ENCODE data around the gene PHPT1.

PHPT1 gene

GRCh38 chr9:136849960-136850865 lies 1.0 kb downstream of the PHPT1 start:
- DNase-seq, result no peak

DNA sequence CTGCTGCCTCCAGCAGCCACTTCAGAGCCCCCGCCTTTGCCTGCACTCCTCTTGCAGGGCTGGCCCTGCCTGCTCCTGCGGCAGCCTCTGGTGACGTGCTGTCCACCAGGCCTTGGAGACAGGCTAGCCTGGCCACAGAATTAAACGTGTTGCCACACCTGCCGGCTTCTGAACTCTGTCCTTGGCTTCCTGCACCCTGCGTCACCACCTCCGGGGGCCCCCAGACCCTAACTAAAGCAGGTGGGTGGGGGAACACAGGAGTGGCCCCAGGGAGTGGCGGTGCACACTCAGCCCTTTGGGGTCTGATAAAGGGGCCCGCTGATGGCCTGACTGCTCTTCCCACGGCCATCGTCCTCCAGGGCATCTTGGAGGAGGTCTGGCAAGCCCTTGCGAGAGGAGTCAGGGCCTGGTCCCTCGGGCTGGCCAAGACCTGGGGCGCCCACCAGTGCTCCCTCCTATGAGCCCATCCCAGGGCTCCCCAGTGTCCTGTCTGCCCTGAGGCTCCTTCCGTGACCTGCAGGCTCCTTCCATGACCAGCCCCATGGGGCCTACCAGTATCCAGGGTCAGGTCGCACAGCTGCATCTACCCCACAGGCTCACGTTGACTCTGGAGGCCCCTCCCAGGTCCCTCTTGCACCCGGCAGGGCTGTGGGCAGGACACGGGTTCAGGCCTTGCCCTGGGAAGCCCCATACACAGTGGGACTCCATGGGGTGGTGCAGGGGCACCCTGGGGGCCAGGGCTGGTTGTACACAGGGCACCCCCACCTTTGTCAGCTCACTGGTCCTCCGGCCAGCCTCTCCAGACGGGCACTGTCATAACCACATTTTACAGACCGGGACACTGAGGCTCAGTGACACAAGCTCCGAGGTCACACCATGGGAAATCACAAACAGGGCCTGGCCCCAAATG lies 1.9 kb downstream of the PHPT1 start:
- DNase-seq, result no peak

GRCh38 chr9:136851941-136852663 lies 2.9 kb downstream of the PHPT1 start, which contains the start of gene MAMDC4:
Gene MAMDC4 (plus strand): TSS chr9:136852346. CDS start chr9:136852417, 71 bp downstream.
- no peak for DNase-seq

GRCh38 chr9:136852664-136853595 lies 3.7 kb downstream of the PHPT1 start:
- DNase-seq, result no peak

GRCh38 chr9:136853596-136854112 lies 4.4 kb downstream of the PHPT1 start:
- no peak for DNase-seq

DNA sequence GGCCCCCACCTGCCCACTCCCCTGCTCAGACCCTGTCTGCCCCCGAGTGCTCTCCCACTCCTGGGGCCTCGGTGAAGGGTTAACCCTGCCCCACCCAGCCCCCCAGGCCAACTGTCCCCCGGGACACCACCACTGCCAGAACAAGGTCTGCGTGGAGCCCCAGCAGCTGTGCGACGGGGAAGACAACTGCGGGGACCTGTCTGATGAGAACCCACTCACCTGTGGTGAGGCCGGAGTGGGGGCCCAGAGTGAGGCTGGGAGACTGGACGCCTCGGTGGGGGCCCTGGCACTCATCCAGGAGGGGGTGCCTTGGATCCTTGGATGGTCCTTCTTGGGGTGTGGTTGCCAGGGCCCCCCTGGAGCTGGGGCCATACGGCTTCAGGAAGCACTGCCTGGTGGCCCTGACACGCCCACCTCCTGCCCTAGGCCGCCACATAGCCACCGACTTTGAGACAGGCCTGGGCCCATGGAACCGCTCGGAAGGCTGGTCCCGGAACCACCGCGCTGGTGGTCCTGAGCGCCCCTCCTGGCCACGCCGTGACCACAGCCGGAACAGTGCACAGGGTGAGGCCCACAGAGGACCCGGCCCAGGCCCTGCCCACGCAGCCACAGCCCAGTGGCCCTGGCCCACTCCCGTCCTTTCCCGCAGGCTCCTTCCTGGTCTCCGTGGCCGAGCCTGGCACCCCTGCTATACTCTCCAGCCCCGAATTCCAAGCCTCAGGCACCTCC lies 5.1 kb downstream of the PHPT1 start:
- DNase-seq, result no peak

- DNase-seq, result no peak
These were observed 5.7 kb downstream of the PHPT1 start for GRCh38 chr9:136854842-136855460.

GRCh38 chr9:136855461-136856078 lies 6.4 kb downstream of the PHPT1 start:
- no peak for DNase-seq

- DNase-seq, result no peak
These were observed 6.9 kb downstream of the PHPT1 start for GRCh38 chr9:136856079-136856476.

DNA sequence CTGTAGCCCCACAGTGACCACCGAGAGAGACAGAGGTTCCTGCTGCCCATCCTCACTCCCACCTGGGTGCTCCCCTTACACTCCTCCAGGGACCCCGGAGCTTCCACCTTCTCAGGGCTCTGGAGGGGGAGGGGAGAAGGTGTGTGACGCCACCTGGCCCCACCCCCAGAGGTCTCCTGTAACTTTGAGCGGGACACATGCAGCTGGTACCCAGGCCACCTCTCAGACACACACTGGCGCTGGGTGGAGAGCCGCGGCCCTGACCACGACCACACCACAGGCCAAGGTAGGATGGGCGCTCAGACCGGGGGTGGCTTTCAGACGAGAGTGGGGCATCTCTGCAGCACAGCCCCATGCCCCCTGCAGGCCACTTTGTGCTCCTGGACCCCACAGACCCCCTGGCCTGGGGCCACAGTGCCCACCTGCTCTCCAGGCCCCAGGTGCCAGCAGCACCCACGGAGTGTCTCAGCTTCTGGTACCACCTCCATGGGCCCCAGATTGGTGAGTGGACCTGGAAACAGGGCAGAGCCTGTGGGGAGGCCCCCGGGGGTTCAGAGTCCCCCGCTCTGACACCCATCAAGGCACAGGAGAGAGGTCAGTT lies 7.4 kb downstream of the PHPT1 start:
- DNase-seq, result no peak

GRCh38 chr9:136857166-136857565 lies 8.0 kb downstream of the PHPT1 start:
- DNase-seq, result no peak

DNA sequence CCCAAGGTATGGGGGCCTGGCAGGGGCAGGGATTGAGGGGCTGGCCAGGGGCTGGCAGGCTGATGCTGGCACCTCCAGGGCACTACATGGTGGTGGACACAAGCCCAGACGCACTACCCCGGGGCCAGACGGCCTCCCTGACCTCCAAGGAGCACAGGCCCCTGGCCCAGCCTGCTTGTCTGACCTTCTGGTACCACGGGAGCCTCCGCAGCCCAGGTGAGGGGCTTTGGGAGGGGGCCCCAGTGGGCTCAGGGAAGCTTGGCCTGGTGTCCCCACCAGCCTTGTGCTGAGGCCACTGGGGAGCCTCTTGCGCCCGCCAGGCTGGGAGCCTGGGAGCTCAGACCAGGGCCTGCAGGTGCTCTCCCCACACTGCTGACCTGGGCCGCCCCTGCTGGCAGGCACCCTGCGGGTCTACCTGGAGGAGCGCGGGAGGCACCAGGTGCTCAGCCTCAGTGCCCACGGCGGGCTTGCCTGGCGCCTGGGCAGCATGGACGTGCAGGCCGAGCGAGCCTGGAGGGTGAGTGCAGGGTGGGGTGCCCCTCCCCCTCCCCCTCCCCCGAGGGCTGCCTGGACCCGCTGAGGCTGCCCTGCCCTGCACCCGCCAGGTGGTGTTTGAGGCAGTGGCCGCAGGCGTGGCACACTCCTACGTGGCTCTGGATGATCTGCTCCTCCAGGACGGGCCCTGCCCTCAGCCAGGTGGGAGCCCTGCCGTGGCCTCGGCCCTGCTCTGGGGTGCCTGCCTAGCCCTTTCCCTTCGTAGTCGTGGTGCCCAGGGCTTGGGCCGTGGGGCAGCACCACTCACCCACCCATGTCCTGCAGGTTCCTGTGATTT lies 8.6 kb downstream of the PHPT1 start:
- no peak for DNase-seq

- no peak for DNase-seq
These were observed 9.2 kb downstream of the PHPT1 start for GRCh38 chr9:136858452-136858843.

GRCh38 chr9:136858844-136859757 lies 9.9 kb downstream of the PHPT1 start:
- DNase-seq, result no peak

DNA sequence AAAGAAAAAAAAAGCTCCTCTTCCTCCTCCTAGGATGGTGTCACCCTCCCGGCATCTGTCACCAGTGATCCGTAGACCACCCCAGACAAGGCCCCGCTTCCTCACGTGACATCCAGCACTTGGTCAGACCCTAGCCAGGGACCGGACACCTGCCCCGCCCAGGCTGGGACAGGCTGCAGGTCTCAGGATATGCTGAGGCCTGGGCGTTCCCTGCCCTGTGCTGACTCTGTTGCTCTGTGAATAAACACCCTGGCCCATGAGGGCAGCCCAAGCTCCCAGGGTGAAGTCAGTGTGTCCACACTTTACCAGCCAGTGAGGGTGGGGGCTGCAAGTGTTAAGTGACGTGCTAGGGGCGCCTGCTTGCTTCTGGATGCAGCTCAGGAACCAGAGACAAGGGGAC lies 11.3 kb downstream of the PHPT1 start:
- no peak for DNase-seq

DNA sequence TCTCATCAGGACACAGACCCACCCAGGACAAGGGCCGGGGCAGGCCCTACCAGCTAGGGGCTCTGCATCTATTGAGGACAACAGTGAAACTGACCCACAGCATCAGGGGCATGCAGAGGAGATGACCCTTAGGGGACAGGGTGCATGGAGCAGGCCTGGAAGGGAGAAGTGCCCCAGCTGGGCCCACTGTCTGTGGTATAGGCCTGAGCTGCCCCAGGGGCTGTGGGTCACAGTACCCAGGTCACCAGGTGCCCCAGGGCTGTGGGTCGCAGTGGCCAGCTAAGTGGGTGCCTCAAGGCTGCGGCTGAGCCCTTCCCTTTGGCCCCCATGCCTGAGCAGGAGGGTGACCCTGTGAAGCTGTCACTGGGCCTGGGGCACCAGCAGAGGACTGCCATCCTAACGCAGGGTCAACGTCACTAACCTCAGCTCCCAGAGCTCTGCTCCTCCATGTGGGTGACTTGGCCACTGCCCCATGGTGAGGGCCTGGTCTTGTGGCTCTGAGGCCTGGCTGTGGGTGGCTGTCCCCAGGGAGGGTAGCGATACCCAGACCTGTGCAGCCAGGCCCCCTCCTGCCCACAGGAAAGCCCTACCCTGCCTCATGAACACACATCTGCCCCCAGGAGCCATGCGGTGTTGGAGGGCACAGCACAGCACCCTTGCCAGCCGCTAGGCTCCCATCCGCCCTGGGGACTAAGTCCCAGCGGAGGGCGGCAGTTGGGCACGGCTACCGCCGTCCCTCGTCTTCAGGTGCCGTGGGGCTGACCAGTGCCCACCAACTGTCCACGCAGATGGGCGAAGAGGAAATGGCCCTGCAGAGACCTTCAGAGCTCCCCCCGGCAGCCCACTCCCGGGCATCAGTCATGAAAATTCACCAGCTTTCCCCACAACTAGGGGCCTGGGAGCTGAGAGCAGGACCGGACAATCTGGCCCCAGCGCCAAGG lies 12.0 kb downstream of the PHPT1 start:
- DNase-seq, result no peak
